GM21360 (cell line): ENCODE results near the gene CASTOR2.
"Not testable (repeated sequence)": the region's sequence is repeated elsewhere in the genome, so short reads cannot be mapped to it uniquely, and the experiment has no call there.

Experiments used
- ATAC-seq: cut with Tn5 transposase; IDR thresholded peaks from one replicate; pipeline ENCODE4 v1.9.1; 2021; ENCODE audit warnings: mild to moderate bottlenecking, moderate library complexity; ENCODE audit not compliant: unreplicated experiment

Gene CASTOR2

DNA sequence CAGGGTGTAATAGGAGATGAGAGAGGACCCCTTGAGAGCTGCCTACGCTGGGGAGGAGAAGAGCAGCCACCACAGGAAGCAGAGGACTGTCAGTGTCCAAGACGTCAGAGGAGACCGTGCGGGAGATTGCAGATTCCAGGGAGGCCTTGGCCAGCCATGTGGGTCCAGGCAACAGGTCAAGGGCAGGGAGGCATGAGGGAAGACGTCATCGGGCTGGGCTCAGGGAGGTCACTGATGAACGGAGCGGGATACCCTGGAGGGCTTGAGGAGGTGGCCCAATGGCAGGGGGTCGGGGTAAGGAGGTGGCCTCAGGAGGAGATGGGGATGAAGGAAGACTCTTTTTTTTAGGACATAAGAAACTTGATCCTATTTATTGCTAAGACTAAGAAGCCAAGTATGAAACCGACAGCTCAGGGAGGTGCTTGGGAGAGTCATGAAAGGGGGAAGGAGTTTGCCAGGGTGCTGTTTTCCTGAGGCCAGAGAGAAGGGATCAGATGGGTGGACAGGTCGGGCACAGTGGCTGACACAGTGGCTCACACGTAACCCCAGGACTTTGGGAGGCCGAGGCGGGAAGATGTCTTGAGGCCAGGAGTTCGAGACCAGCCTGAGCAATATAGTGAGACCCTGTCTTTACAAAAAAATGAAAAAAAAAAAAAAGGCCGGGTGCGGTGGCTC is 30.5 kb downstream of the CASTOR2 start:
- ATAC-seq: not testable (repeated sequence)

DNA sequence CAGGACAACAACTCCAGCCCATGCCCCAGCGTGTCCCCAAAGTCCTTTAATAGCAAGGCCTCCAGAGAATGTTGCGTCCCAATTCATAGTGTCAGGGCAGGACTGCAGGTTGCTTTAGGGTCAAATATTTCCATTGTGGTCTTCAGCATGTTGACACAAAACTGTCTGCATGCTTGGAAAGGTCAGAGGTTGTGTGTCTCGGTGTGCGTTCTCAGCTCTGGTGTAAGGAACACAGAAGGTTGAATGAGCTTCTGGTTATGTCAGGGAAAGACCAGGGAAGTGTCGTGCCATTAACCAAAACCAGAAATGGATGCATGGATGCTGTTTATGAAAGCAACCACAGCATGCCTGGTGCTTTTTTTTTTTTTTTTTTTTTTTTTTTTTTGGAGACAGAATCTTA is 31.9 kb downstream of the CASTOR2 start:
- ATAC-seq: not testable (repeated sequence)

DNA sequence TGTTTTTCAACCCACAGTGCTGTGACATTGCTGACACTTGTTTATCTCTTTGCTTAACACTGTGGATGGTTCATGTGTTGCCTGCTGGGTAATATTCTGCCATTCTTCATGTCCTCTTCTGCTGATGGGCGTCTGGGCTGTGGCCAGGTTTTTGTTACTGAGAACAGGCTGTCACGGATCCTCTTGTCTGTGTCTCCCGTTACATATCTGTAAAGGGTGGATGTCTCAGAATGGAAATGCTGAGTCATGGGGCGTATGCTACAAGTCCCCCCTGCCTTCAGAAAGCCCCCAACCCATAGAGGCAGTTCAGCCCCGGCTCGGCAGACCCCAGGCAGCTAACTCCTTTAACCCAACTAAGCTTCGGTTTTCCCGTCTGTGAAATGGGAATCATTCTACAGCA is 33.3 kb downstream of the CASTOR2 start:
- ATAC-seq: not testable (repeated sequence)

DNA sequence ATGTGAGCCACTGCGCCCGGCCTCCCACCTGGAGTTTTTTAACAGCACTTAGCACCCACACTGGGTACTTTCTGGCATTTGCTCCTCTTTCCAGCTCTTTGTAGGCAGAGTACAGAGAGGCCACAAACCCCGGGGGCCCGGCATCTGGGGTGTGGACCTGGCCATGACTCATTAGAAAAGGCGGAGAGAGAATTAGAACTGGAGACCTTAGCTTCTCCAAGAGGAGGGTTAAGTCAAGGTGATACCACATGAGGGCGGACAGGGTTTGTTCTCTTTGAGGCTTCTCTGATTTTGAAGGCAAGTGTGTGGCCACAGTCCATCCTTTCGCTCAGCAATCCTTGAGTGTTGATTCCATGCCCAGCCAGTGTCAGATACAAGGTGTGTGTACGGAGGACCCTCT is 36.9 kb downstream of the CASTOR2 start:
- not testable (repeated sequence) for ATAC-seq

GRCh38 chr7:75010036-75010435 is 45.5 kb downstream of the CASTOR2 start:
- no peak for ATAC-seq

DNA sequence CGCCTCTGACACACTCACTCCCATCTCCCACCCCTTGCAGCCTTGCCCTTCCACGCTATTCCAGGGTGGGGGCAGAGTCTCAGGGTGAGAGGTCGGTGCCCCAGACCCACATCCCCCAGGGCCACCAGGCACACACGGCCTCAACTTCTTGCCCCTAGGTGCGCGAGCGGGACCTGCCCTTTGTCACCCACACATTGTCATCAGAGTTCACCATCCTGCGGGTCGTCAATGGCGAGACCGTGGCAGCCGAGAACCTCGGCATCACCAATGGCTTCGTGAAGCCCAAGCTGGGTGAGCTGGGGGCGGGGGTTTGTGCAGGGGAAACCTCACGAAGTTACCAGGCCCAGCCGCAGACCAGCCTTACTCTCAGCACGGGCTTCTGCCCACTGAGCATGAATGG is 53.3 kb downstream of the CASTOR2 start:
- no peak for ATAC-seq

- no peak for ATAC-seq
Measured at GRCh38 chr7:75018570-75019364, 54.3 kb downstream of the CASTOR2 start.

DNA sequence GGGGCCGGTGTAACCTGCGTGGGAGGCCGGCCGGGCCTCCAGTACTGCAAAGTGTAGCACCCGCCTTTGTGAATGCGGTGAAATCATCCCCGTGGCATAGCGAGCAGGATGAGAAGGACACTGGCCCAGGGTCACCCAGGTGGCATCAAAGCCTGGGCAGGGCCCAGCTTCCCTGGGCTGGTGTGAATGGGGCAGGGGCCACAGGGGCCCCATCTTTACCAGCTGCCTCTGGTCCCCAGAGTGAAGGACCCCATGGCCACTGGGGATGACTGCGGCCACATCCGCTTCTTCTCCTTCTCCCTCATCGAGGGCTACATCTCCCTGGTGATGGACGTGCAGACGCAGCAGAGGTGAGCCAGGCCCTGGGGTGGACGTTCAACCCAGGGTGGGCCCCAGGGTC is 55.3 kb downstream of the CASTOR2 start:
- no peak for ATAC-seq

- no peak for ATAC-seq
Measured at GRCh38 chr7:75024922-75025321, 60.4 kb downstream of the CASTOR2 start.

- ATAC-seq: no peak
Measured at GRCh38 chr7:75028299-75028698, 63.8 kb downstream of the CASTOR2 start.

- no peak for ATAC-seq
Measured at GRCh38 chr7:75033064-75033463, 68.6 kb downstream of the CASTOR2 start.

DNA sequence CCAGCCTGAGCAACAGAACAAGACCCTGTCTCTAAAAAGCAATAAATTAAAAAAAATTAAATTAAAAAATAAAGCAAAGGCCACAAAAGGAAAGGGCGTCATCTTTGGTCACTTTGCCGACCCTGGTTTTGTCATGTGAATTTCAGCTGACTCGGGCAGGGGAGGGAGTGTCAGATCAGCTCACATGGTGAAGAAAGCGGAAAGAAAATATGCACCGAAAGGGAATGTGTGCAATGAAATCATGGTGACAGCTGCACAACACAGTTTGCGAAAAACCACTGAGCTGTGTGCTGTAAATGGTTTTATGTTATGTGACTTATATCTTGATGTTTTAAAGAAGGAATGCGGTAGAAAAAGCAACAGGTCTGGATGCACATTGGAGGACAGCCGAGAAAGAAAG is 69.3 kb downstream of the CASTOR2 start:
- no peak for ATAC-seq

DNA sequence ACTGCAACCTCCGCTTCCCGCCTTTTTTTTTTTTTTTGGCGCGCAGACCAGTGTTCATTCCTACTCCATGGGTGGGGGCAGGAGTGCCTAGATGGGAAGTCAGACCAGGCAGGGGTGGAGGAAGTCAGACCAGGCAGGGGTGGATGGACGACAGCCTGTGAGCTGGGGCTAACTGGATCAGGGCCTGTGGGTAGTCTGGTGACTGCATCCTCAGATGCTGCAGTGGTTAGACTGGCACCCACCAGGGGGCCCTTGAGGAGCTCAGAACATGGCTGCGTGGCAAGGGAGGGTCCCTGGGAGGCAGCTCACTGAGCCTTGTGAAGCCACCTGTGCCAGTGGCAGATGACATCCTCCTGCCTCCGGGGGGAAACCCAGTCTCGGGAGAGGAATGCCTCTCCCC is 74.0 kb downstream of the CASTOR2 start:
- no peak for ATAC-seq

- ATAC-seq: no peak
Measured at GRCh38 chr7:75039166-75039565, 74.7 kb downstream of the CASTOR2 start.

GRCh38 chr7:75039709-75040108 is 75.2 kb downstream of the CASTOR2 start:
- ATAC-seq: no peak

- ATAC-seq: no peak
Measured at GRCh38 chr7:75040512-75040911, 76.0 kb downstream of the CASTOR2 start.

DNA sequence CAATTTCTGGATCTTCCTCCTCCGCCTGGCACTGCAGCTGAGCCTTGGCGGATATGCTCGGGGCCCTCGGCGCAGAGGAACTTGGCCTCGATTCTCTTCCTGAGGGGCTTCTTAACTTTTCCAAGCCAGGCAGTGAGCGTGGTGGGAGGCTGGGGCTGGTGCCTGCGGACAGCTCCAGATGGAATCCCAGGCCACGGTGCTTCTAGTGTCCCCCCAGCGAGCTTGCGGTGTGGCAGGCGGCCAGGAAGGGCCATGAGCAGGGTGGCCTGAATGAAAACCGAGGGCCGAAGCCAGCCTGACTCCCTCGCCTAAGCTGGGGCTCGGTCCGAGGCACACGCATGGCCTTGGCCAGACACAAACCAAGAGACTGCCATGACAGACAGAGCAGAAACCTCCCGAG is 77.8 kb downstream of the CASTOR2 start:
- ATAC-seq: no peak

- ATAC-seq: no peak
Measured at GRCh38 chr7:75042831-75043703, 78.6 kb downstream of the CASTOR2 start.

- no peak for ATAC-seq
Measured at GRCh38 chr7:75045881-75046280, 81.4 kb downstream of the CASTOR2 start.

- ATAC-seq: no peak
Measured at GRCh38 chr7:75048435-75049379, 84.2 kb downstream of the CASTOR2 start.
